ENCODE measurements around the gene PLVAP. TPM values are rescaled to one million over a fixed set of nuclear protein-coding genes. Genes with fewer than 3 reads are reported as not detected.

PLVAP gene
- total RNA-seq, 1 experiment from 2014 or later = not detected

- 0 out of 2 replicates have a peak, but pooled peaks have one; percentile 45 for TF ChIP-seq ZNF121 (CRISPR knock-in tag; IDR thresholded peaks at IDR 0.05)
- peak; percentile 74; the same call in 1 of the 2 replicates for TF ChIP-seq MAX (CRISPR knock-in tag; IDR thresholded peaks at IDR 0.05)
- peak; percentile 88; the same call in 1 of the 2 replicates for TF ChIP-seq CBFB (CRISPR knock-in tag; IDR thresholded peaks at IDR 0.05; ENCODE audit: low read depth)
- TF ChIP-seq FOXJ3 (CRISPR knock-in tag; IDR thresholded peaks at IDR 0.05; ENCODE audit: borderline replicate concordance) = no peak
- TF ChIP-seq ZNF138 (CRISPR knock-in tag; conservative IDR thresholded peaks at IDR 0.05) = no peak
- TF ChIP-seq GTF2I (CRISPR knock-in tag; conservative IDR thresholded peaks at IDR 0.05) = no peak
- peak; percentile 51; the same call in 1 of the 2 replicates for TF ChIP-seq ETV6 (CRISPR knock-in tag; IDR thresholded peaks at IDR 0.05)
- no peak for TF ChIP-seq ERG (CRISPR knock-in tag; IDR thresholded peaks at IDR 0.05)
- TF ChIP-seq IRF1 (CRISPR knock-in tag; IDR thresholded peaks at IDR 0.05) = no peak
- TF ChIP-seq FOXP1 (CRISPR knock-in tag; IDR thresholded peaks at IDR 0.05; ENCODE audit: borderline replicate concordance) = peak; percentile 83; the same call in 1 of the 2 replicates
- no peak for TF ChIP-seq JAZF1 (CRISPR knock-in tag; IDR thresholded peaks at IDR 0.05)
- TF ChIP-seq HMGA2 (CRISPR knock-in tag; IDR thresholded peaks at IDR 0.05) = no peak
- TF ChIP-seq JUN (CRISPR knock-in tag; IDR thresholded peaks at IDR 0.05) = no peak
- no peak for TF ChIP-seq NR1H2 (CRISPR knock-in tag; IDR thresholded peaks at IDR 0.05)
- TF ChIP-seq PREB (CRISPR knock-in tag; IDR thresholded peaks at IDR 0.05; ENCODE audit: borderline replicate concordance) = no peak
- TF ChIP-seq ZBTB43 (CRISPR knock-in tag; IDR thresholded peaks at IDR 0.05) = no peak
- TF ChIP-seq SOX15 (CRISPR knock-in tag; IDR thresholded peaks at IDR 0.05) = no peak
- no peak for TF ChIP-seq IRF2 (CRISPR knock-in tag; IDR thresholded peaks at IDR 0.05; ENCODE audit: borderline replicate concordance, low read depth)
- no peak for TF ChIP-seq ESRRA (CRISPR knock-in tag; IDR thresholded peaks at IDR 0.05; ENCODE audit: borderline replicate concordance)
- no peak for TF ChIP-seq ZNF263 (CRISPR knock-in tag; IDR thresholded peaks at IDR 0.05; ENCODE audit: low read depth)
- TF ChIP-seq ZNF425 (CRISPR knock-in tag; conservative IDR thresholded peaks at IDR 0.05) = no peak
- peak; percentile 82; the same call in 1 of the 2 replicates for TF ChIP-seq FOXK1 (CRISPR knock-in tag; IDR thresholded peaks at IDR 0.05)
- TF ChIP-seq CTCF (IDR thresholded peaks at IDR 0.05) = 0 out of 2 replicates have a peak, but pooled peaks have one; percentile 17
These were observed 49.3 kb downstream of the PLVAP start (continued) for GRCh38 chr19:17327654-17328516.
